GM18520 (cell line): ENCODE data around the gene KCNH3.

ENCODE experiments used
- ATAC-seq: cut with Tn5 transposase; IDR thresholded peaks from one replicate; pipeline ENCODE4 v1.9.1; 2021; ENCODE audit not compliant: unreplicated experiment

KCNH3 gene

GRCh38 chr12:49543221-49543913 is 4.5 kb downstream of the KCNH3 start:
- no peak for ATAC-seq

GRCh38 chr12:49543914-49544815 is 5.3 kb downstream of the KCNH3 start:
- no peak for ATAC-seq

GRCh38 chr12:49545815-49546214 is 7.0 kb downstream of the KCNH3 start:
- ATAC-seq: no peak

GRCh38 chr12:49546481-49546880 is 7.7 kb downstream of the KCNH3 start:
- no peak for ATAC-seq

GRCh38 chr12:49547090-49547690 is 8.4 kb downstream of the KCNH3 start:
- ATAC-seq: no peak

- ATAC-seq: no peak
Observed at GRCh38 chr12:49548481-49548821, 9.6 kb downstream of the KCNH3 start.

- no peak for ATAC-seq
Observed at GRCh38 chr12:49548822-49549648, 10.2 kb downstream of the KCNH3 start.

GRCh38 chr12:49549735-49550692 is 11.2 kb downstream of the KCNH3 start:
- ATAC-seq: no peak

- ATAC-seq: no peak
Observed at GRCh38 chr12:49550693-49551252, 11.9 kb downstream of the KCNH3 start.

- ATAC-seq: no peak
Observed at GRCh38 chr12:49552014-49552413, 13.2 kb downstream of the KCNH3 start.

- no peak for ATAC-seq
Observed at GRCh38 chr12:49552425-49552824, 13.6 kb downstream of the KCNH3 start.

GRCh38 chr12:49552899-49553298 is 14.1 kb downstream of the KCNH3 start:
- no peak for ATAC-seq

GRCh38 chr12:49553512-49554088 is 14.8 kb downstream of the KCNH3 start:
- ATAC-seq: no peak

GRCh38 chr12:49554266-49554665 is 15.4 kb downstream of the KCNH3 start:
- ATAC-seq: no peak

GRCh38 chr12:49555631-49556390 is 17.0 kb downstream of the KCNH3 start:
- no peak for ATAC-seq

GRCh38 chr12:49556391-49557186 is 17.8 kb downstream of the KCNH3 start:
- ATAC-seq: no peak

GRCh38 chr12:49557187-49557916 is 18.5 kb downstream of the KCNH3 start:
- no peak for ATAC-seq
